SK-N-MC (cell line): ENCODE results near the gene GRK2.

Experiments
- EZH2 ChIP-seq: fragments of 200-600 bp; sonication (generic); IDR thresholded peaks from one replicate; pipeline ENCODE4 v1.6.1; 2017; ENCODE audit warnings: antibody characterized with exemption
- FOXP2 ChIP-seq: optimal IDR thresholded peaks from 2 replicates; pipeline ENCODE3; 2011; ENCODE audit warnings: mild to moderate bottlenecking, moderate library complexity; ENCODE audit not compliant: insufficient read depth; ENCODE audit errors: extremely low read length, control extremely low read depth
- POLR2AphosphoS5 ChIP-seq: IDR thresholded peaks from 2 replicates; pipeline ENCODE4 v1.6.1; 2012; ENCODE audit warnings: mild to moderate bottlenecking, low read depth, low read length, borderline replicate concordance

DNA sequence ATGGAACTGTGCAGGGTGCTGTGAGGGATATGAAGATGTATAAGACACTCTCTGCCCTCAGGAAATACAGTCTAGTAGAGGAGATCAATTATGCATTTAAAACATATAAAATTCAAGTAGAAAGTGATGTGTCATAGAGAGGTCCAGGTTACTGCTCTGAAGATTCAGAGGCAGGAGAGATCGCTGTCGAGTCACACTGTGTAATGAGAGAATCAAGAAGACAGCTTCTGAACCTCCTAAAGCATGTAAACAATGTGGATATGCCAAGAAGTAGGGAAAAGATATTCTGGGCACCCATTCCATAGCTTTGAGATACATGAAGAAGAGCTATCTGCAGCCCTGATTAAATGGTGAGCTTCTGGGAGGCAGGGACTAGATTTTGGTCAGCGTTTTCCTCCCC, 53.7 kb downstream of the GRK2 start:
- TF ChIP-seq EZH2, result no peak
- TF ChIP-seq POLR2AphosphoS5, result no peak
- no peak for TF ChIP-seq FOXP2
